MM.1S (cell line): ENCODE results near the gene IGSF11.

ENCODE experiments used
- EZH2 ChIP-seq: fragments of 300-600 bp; sonication (generic); optimal IDR thresholded peaks from 2 replicates; pipeline ENCODE3; 2017; ENCODE audit warnings: low read depth, mild to moderate bottlenecking, antibody characterized with exemption, low read length, mixed read lengths
- TF ChIP-seq, protein P1 (sequence below): fragments of 300-600 bp; sonication (generic); IDR thresholded peaks from 2 replicates; pipeline ENCODE4 v1.5.1; 2016; ENCODE audit warnings: antibody characterized with exemption, low read length, mixed read lengths

- TF ChIP-seq, protein P1, sequence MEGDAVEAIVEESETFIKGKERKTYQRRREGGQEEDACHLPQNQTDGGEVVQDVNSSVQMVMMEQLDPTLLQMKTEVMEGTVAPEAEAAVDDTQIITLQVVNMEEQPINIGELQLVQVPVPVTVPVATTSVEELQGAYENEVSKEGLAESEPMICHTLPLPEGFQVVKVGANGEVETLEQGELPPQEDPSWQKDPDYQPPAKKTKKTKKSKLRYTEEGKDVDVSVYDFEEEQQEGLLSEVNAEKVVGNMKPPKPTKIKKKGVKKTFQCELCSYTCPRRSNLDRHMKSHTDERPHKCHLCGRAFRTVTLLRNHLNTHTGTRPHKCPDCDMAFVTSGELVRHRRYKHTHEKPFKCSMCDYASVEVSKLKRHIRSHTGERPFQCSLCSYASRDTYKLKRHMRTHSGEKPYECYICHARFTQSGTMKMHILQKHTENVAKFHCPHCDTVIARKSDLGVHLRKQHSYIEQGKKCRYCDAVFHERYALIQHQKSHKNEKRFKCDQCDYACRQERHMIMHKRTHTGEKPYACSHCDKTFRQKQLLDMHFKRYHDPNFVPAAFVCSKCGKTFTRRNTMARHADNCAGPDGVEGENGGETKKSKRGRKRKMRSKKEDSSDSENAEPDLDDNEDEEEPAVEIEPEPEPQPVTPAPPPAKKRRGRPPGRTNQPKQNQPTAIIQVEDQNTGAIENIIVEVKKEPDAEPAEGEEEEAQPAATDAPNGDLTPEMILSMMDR, result no peak
- TF ChIP-seq EZH2, result no peak
These were observed 85.4 kb downstream of the IGSF11 start for GRCh38 chr3:118949113-118949760.
